ENCODE results near the gene PDE2A.

- TF ChIP-seq POLR2A (IDR thresholded peaks at IDR 0.05; ENCODE audit: low read depth, low read length) (no peak), TAF1 (IDR thresholded peaks at IDR 0.05; ENCODE audit: low read depth, low read length) (no peak), POLR2AphosphoS5 (IDR thresholded peaks at IDR 0.05; ENCODE audit: low read depth, low read length) (no peak)
Measured at GRCh38 chr11:72641522-72642042, 32.6 kb downstream of the PDE2A start.
